Measurements from ENCODE around the gene ARID1A.

GRCh38 chr1:26690576-26691031 is 5.2 kb upstream of the ARID1A start:
- no peak for TF ChIP-seq CTCF (IDR thresholded peaks at IDR 0.05)
- no peak for TF ChIP-seq POLR2A (IDR thresholded peaks at IDR 0.05)

Data from ovary (tissue), 3 donors.